ENCODE data around the gene AAK1. TPM values are rescaled to one million over a fixed set of nuclear protein-coding genes. Genes with fewer than 3 reads are reported as not detected.

Gene AAK1
- total and polyA plus RNA-seq, 4 donors: 6.9 to 95.6 (median 51.0) TPM

DNA sequence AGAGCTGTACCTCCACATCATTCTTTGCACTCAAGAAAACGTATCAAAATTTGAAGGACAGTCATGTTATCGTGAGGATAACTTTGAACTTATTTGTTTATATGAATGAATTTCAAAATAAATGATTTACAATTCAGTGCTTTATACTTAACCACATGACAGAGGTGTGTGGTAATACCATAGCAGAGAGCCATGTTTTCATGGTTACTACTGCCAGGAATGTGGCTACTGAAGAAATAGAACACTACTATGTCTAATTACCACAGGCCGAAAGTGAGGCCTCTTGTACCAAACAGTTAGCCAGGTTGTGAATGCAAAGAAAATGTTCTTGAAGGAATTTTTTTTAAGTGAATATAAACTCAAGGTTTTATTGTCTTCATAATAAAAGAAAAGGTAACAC lies 49.2 kb downstream of the AAK1 start:
- H3K4me3 ChIP-seq (ENCODE audit: low read length in 2 of 2): no peak overlapping the region
- WGBS, 2 donors: 93 to 94% methylated on average over 3 of the region's 3 CpGs
- no peak for ATAC-seq (ENCODE audit: low FRiP score)
- intact Hi-C loops (cut with DNase I): no loop called here
- no peaks in the 10 kb centered on the region for H3K27me3 ChIP-seq (ENCODE audit: control insufficient read depth in 1 of 2, insufficient read depth in 2 of 2, low read length in 1 of 2)
- H3K27ac ChIP-seq (ENCODE audit: low read depth in 1 of 2, low read length in 2 of 2): no peak overlapping the region
- no peaks in the 10 kb centered on the region for H3K36me3 ChIP-seq (ENCODE audit: control insufficient read depth in 1 of 2, insufficient read depth in 2 of 2, low read length in 1 of 2)
- peaks cover 0 to 3% of the 10 kb centered on the region in 2 donors for H3K4me1 ChIP-seq (ENCODE audit: control insufficient read depth in 1 of 2, insufficient read depth in 2 of 2, low read length in 2 of 2)
- DNase-seq: no peak
- H3K9me3 ChIP-seq (ENCODE audit: control insufficient read depth, low read length): no peaks in the 10 kb centered on the region

DNA sequence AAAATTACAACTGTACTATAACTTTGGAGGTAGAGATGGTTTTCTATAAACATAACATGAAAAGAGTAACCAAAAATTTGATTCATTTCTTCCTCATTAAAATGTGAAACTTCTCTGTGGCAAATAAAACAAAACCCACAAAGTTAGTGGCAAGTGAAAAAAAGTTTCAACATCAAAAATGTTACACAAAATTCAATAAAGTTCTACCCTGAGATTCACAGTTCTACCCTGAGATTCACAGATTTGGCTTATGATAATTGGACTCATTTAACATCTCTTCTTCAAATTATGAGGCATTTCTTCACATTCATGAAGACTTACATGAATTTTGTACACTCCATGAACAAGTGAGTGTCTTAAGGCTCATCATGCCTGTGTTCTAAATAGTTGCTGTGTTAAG lies 51.0 kb downstream of the AAK1 start:
- Histone ChIP-seq H3K36me3 (ENCODE audit: control insufficient read depth in 1 of 2, insufficient read depth in 2 of 2, low read length in 1 of 2) (no peaks in the 10 kb centered on the region), H3K27me3 (ENCODE audit: control insufficient read depth in 1 of 2, insufficient read depth in 2 of 2, low read length in 1 of 2) (no peaks in the 10 kb centered on the region), H3K27ac (ENCODE audit: low read depth in 1 of 2, low read length in 2 of 2) (no peak overlapping the region), H3K9me3 (ENCODE audit: control insufficient read depth, low read length) (no peaks in the 10 kb centered on the region), H3K4me3 (ENCODE audit: low read length in 2 of 2) (no peak overlapping the region), H3K4me1 (ENCODE audit: control insufficient read depth in 1 of 2, insufficient read depth in 2 of 2, low read length in 2 of 2) (peaks cover 0 to 3% of the 10 kb centered on the region in 2 donors)
- ATAC-seq (ENCODE audit: low FRiP score) (no peak), DNase-seq (no peak)
- intact Hi-C loops (cut with DNase I): no loop called here

GRCh38 chr2:69589973-69590652 lies 53.4 kb downstream of the AAK1 start:
- Histone ChIP-seq H3K4me1 (ENCODE audit: control insufficient read depth in 1 of 2, insufficient read depth in 2 of 2, low read length in 2 of 2) (peaks cover 0 to 3% of the 10 kb centered on the region in 2 donors), H3K36me3 (ENCODE audit: control insufficient read depth in 1 of 2, insufficient read depth in 2 of 2, low read length in 1 of 2) (no peaks in the 10 kb centered on the region), H3K27ac (ENCODE audit: low read depth in 1 of 2, low read length in 2 of 2) (no peak overlapping the region), H3K4me3 (ENCODE audit: low read length in 2 of 2) (no peak overlapping the region), H3K9me3 (ENCODE audit: control insufficient read depth, low read length) (no peaks in the 10 kb centered on the region), H3K27me3 (ENCODE audit: control insufficient read depth in 1 of 2, insufficient read depth in 2 of 2, low read length in 1 of 2) (no peaks in the 10 kb centered on the region)
- WGBS, 2 donors: 49 to 51% methylated on average over 8 of the region's 8 CpGs
- DNase-seq (no peak), ATAC-seq (ENCODE audit: low FRiP score) (no peak)
- intact Hi-C loops (cut with DNase I): loop anchor here in 1 of 2 donors (10.0 kb wide), 1 partner anchor 235 kb away; the partner anchor contains the start of gene GMCL1

GRCh38 chr2:69588945-69589344 lies 54.6 kb downstream of the AAK1 start:
- intact Hi-C loops (cut with DNase I): loop anchor here in 1 of 2 donors (10.0 kb wide), 1 partner anchor 236 kb away; the partner anchor contains the start of gene GMCL1
- 88 to 90% methylated on average over 6 of the region's 6 CpGs for WGBS, 2 donors
- no peak for DNase-seq

DNA sequence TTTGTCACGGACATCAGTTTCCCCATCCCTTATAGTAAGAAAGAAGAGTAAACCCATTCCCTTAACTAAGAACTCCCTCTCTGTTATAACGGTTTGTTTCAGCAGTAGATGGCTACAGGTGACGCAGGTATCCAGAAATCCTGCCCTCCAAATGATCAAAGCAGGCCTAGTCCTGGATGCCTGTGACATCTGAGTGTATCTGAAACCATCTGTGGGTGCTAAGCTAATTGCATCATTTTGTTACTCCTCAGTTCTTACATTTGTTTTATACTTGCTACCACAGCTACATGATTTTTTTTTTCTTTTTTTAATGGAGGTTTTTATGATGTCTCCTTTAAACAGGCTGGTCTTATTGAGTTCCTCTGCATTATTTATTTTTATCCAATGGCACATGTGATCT lies 55.1 kb downstream of the AAK1 start:
- no peaks in the 10 kb centered on the region for H3K27me3 ChIP-seq (ENCODE audit: control insufficient read depth in 1 of 2, insufficient read depth in 2 of 2, low read length in 1 of 2)
- intact Hi-C loops (cut with DNase I): loop anchor here in 1 of 2 donors (10.0 kb wide), 1 partner anchor 236 kb away; the partner anchor contains the start of gene GMCL1
- no peaks in the 10 kb centered on the region for H3K9me3 ChIP-seq (ENCODE audit: control insufficient read depth, low read length)
- H3K4me1 ChIP-seq (ENCODE audit: control insufficient read depth in 1 of 2, insufficient read depth in 2 of 2, low read length in 2 of 2): peaks cover 0 to 3% of the 10 kb centered on the region in 2 donors
- no peak for ATAC-seq (ENCODE audit: low FRiP score)
- no peaks in the 10 kb centered on the region for H3K36me3 ChIP-seq (ENCODE audit: control insufficient read depth in 1 of 2, insufficient read depth in 2 of 2, low read length in 1 of 2)
- 96 to 97% methylated on average over 3 of the region's 3 CpGs for WGBS, 2 donors
- H3K27ac ChIP-seq (ENCODE audit: low read depth in 1 of 2, low read length in 2 of 2): no peak overlapping the region
- H3K4me3 ChIP-seq (ENCODE audit: low read length in 2 of 2): no peak overlapping the region
- DNase-seq: no peak

More at GRCh38 chr2:69588945-69589344, 54.6 kb downstream of the AAK1 start:
- Histone ChIP-seq H3K27ac (ENCODE audit: low read depth in 1 of 2, low read length in 2 of 2) (no peak overlapping the region), H3K4me3 (ENCODE audit: low read length in 2 of 2) (no peak overlapping the region), H3K9me3 (ENCODE audit: control insufficient read depth, low read length) (no peaks in the 10 kb centered on the region), H3K27me3 (ENCODE audit: control insufficient read depth in 1 of 2, insufficient read depth in 2 of 2, low read length in 1 of 2) (no peaks in the 10 kb centered on the region), H3K36me3 (ENCODE audit: control insufficient read depth in 1 of 2, insufficient read depth in 2 of 2, low read length in 1 of 2) (no peaks in the 10 kb centered on the region), H3K4me1 (ENCODE audit: control insufficient read depth in 1 of 2, insufficient read depth in 2 of 2, low read length in 2 of 2) (peaks cover 0 to 3% of the 10 kb centered on the region in 2 donors)
- ATAC-seq (ENCODE audit: low FRiP score): no peak

GRCh38 chr2:69585855-69586555 lies 57.5 kb downstream of the AAK1 start:
- no peak for DNase-seq
- Histone ChIP-seq H3K27ac (ENCODE audit: low read depth in 1 of 2, low read length in 2 of 2) (no peak overlapping the region), H3K9me3 (ENCODE audit: control insufficient read depth, low read length) (no peaks in the 10 kb centered on the region), H3K36me3 (ENCODE audit: control insufficient read depth in 1 of 2, insufficient read depth in 2 of 2, low read length in 1 of 2) (no peaks in the 10 kb centered on the region), H3K4me3 (ENCODE audit: low read length in 2 of 2) (no peak overlapping the region), H3K27me3 (ENCODE audit: control insufficient read depth in 1 of 2, insufficient read depth in 2 of 2, low read length in 1 of 2) (no peaks in the 10 kb centered on the region), H3K4me1 (ENCODE audit: control insufficient read depth in 1 of 2, insufficient read depth in 2 of 2, low read length in 2 of 2) (peaks cover 0 to 6% of the 10 kb centered on the region in 2 donors)
- intact Hi-C loops (cut with DNase I): loop anchor here in 1 of 2 donors (10.0 kb wide), 1 partner anchor 239 kb away; the partner anchor contains the start of gene GMCL1
- 89% methylated on average over 6 of the region's 6 CpGs for WGBS, 2 donors
- no peak for ATAC-seq (ENCODE audit: low FRiP score)

- no peak for ATAC-seq (ENCODE audit: low FRiP score)
- intact Hi-C loops (cut with DNase I): loop anchor here in 1 of 2 donors (10.0 kb wide), 1 partner anchor 240 kb away; the partner anchor contains the start of gene GMCL1
- H3K4me3 ChIP-seq (ENCODE audit: low read length in 2 of 2): no peak overlapping the region
Observed at GRCh38 chr2:69584127-69584889, 59.2 kb downstream of the AAK1 start.

GRCh38 chr2:69583321-69583833 lies 60.2 kb downstream of the AAK1 start:
- Histone ChIP-seq H3K4me1 (ENCODE audit: control insufficient read depth in 1 of 2, insufficient read depth in 2 of 2, low read length in 2 of 2) (peaks cover 0 to 2% of the 10 kb centered on the region in 2 donors), H3K4me3 (ENCODE audit: low read length in 2 of 2) (no peak overlapping the region), H3K27me3 (ENCODE audit: control insufficient read depth in 1 of 2, insufficient read depth in 2 of 2, low read length in 1 of 2) (no peaks in the 10 kb centered on the region), H3K9me3 (ENCODE audit: control insufficient read depth, low read length) (no peaks in the 10 kb centered on the region), H3K27ac (ENCODE audit: low read depth in 1 of 2, low read length in 2 of 2) (no peak overlapping the region), H3K36me3 (ENCODE audit: control insufficient read depth in 1 of 2, insufficient read depth in 2 of 2, low read length in 1 of 2) (no peaks in the 10 kb centered on the region)
- intact Hi-C loops (cut with DNase I): loop anchor here in 1 of 2 donors (10.0 kb wide), 1 partner anchor 241 kb away; the partner anchor contains the start of gene GMCL1
- WGBS, 2 donors: 86 to 91% methylated on average over 3 of the region's 3 CpGs
- DNase-seq (no peak), ATAC-seq (ENCODE audit: low FRiP score) (no peak)

More at GRCh38 chr2:69584127-69584889, 59.2 kb downstream of the AAK1 start:
- Histone ChIP-seq H3K9me3 (ENCODE audit: control insufficient read depth, low read length) (no peaks in the 10 kb centered on the region), H3K4me1 (ENCODE audit: control insufficient read depth in 1 of 2, insufficient read depth in 2 of 2, low read length in 2 of 2) (peaks cover 0 to 2% of the 10 kb centered on the region in 2 donors), H3K27me3 (ENCODE audit: control insufficient read depth in 1 of 2, insufficient read depth in 2 of 2, low read length in 1 of 2) (no peaks in the 10 kb centered on the region), H3K27ac (ENCODE audit: low read depth in 1 of 2, low read length in 2 of 2) (no peak overlapping the region), H3K36me3 (ENCODE audit: control insufficient read depth in 1 of 2, insufficient read depth in 2 of 2, low read length in 1 of 2) (no peaks in the 10 kb centered on the region)
- DNase-seq: no peak
- 94% methylated on average over 9 of the region's 9 CpGs for WGBS, 2 donors
